ENCODE measurements around the gene USO1.
"Not testable (repeated sequence)": the region's sequence is repeated elsewhere in the genome, so short reads cannot be mapped to it uniquely, and the experiment has no call there.

The USO1 gene

DNA sequence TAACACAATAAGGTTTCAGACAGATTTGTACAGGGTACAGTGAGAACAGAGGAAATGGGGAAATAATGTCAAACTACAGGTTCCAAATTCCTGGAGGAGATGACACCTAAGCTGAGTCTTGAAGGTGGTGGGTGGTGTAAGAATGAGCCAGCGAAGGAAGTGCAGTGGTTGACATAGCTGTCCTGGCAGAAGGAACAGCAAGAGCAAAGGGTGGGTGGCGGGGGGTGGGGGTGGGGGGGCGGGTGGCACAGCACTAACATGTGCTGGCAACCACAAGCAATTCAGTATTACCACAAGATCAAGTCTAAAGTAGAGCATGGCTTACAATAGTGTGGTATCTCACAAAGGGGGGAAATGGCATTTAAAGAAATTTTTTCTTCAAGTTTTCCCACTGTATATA, 38.0 kb upstream of the USO1 start:
- peaks cover under 1 to 4% of the 10 kb centered on the region in 2 experiments for H3K36me3 ChIP-seq (ENCODE audit: control insufficient read depth in 1 of 2, insufficient read depth in 2 of 2, low read depth in 1 of 2, low read length in 2 of 2)
- H3K4me2 ChIP-seq (ENCODE audit: low read length, poor library complexity, severe bottlenecking) = no peak overlapping the region
- no peak overlapping the region for H2BK5ac ChIP-seq (ENCODE audit: low read depth, low read length, poor library complexity, severe bottlenecking)
- no peaks in the 10 kb centered on the region for H3K4me1 ChIP-seq (ENCODE audit: control insufficient read depth, insufficient read depth, low read depth, low read length)
- H2BK120ac ChIP-seq (ENCODE audit: low read depth, low read length) = no peak overlapping the region
- H3K18ac ChIP-seq (ENCODE audit: low read depth in 1 of 2, low read length in 2 of 2) = no peak overlapping the region
- no peak overlapping the region for H3K9ac ChIP-seq (ENCODE audit: low read length)
- H3K79me1 ChIP-seq (replicated peaks; ENCODE audit: low read length, poor library complexity, severe bottlenecking) = peaks cover 9% of the 10 kb centered on the region
- H3K27ac ChIP-seq (ENCODE audit: low read length, poor library complexity, severe bottlenecking) = no peak overlapping the region
- H4K8ac ChIP-seq (ENCODE audit: low read length) = no peak overlapping the region
- H2BK15ac ChIP-seq (ENCODE audit: low read depth, poor library complexity, severe bottlenecking) = no peak overlapping the region
- H3K14ac ChIP-seq (ENCODE audit: low read length in 2 of 2) = no peak overlapping the region
- H4K91ac ChIP-seq (ENCODE audit: low read length) = no peak overlapping the region
- no peak overlapping the region for H3K4ac ChIP-seq (ENCODE audit: low read depth in 1 of 2, low read length in 2 of 2)
- no peak overlapping the region for H2AK5ac ChIP-seq (ENCODE audit: low read length, severe bottlenecking)
- H3K23ac ChIP-seq (ENCODE audit: low read length in 2 of 2) = no peak overlapping the region
- no CpG with 5 or more reads among the region's 3 CpGs for WGBS
- no peak for DNase-seq
- H2BK12ac ChIP-seq (ENCODE audit: low read length in 2 of 2) = no peak overlapping the region
- no peaks in the 10 kb centered on the region for H3K27me3 ChIP-seq (ENCODE audit: control insufficient read depth in 1 of 2, insufficient read depth in 1 of 2, low read length in 2 of 2)
- no peak overlapping the region for H3K4me3 ChIP-seq (ENCODE audit: insufficient read depth in 1 of 2, low read depth in 1 of 2, low read length in 2 of 2)
- no peak overlapping the region for H2AFZ ChIP-seq (ENCODE audit: low read depth, low read length)
- H3K9me3 ChIP-seq (ENCODE audit: control insufficient read depth, low read length) = no peaks in the 10 kb centered on the region

- not testable (repeated sequence) for H3K9me3 ChIP-seq (ENCODE audit: control insufficient read depth, low read length); H3K27me3 ChIP-seq (ENCODE audit: control insufficient read depth in 1 of 2, insufficient read depth in 1 of 2, low read length in 2 of 2); H2AK5ac ChIP-seq (ENCODE audit: low read length, severe bottlenecking); H2BK120ac ChIP-seq (ENCODE audit: low read depth, low read length); H3K4me1 ChIP-seq (ENCODE audit: control insufficient read depth, insufficient read depth, low read depth, low read length); H3K27ac ChIP-seq (ENCODE audit: low read length, poor library complexity, severe bottlenecking); H3K4me3 ChIP-seq (ENCODE audit: insufficient read depth in 1 of 2, low read depth in 1 of 2, low read length in 2 of 2); H4K8ac ChIP-seq (ENCODE audit: low read length); DNase-seq; H2AFZ ChIP-seq (ENCODE audit: low read depth, low read length); H3K4me2 ChIP-seq (ENCODE audit: low read length, poor library complexity, severe bottlenecking); H2BK5ac ChIP-seq (ENCODE audit: low read depth, low read length, poor library complexity, severe bottlenecking); H3K14ac ChIP-seq (ENCODE audit: low read length in 2 of 2); H4K91ac ChIP-seq (ENCODE audit: low read length); H3K9ac ChIP-seq (ENCODE audit: low read length); H3K23ac ChIP-seq (ENCODE audit: low read length in 2 of 2); H2BK15ac ChIP-seq (ENCODE audit: low read depth, poor library complexity, severe bottlenecking); H3K18ac ChIP-seq (ENCODE audit: low read depth in 1 of 2, low read length in 2 of 2); H3K4ac ChIP-seq (ENCODE audit: low read depth in 1 of 2, low read length in 2 of 2); H2BK12ac ChIP-seq (ENCODE audit: low read length in 2 of 2); H3K79me1 ChIP-seq (replicated peaks; ENCODE audit: low read length, poor library complexity, severe bottlenecking); H3K36me3 ChIP-seq (ENCODE audit: control insufficient read depth in 1 of 2, insufficient read depth in 2 of 2, low read depth in 1 of 2, low read length in 2 of 2)
- no CpG with 5 or more reads among the region's 1 CpG for WGBS
Measured at GRCh38 chr4:75687125-75687524, 37.3 kb upstream of the USO1 start.

DNA sequence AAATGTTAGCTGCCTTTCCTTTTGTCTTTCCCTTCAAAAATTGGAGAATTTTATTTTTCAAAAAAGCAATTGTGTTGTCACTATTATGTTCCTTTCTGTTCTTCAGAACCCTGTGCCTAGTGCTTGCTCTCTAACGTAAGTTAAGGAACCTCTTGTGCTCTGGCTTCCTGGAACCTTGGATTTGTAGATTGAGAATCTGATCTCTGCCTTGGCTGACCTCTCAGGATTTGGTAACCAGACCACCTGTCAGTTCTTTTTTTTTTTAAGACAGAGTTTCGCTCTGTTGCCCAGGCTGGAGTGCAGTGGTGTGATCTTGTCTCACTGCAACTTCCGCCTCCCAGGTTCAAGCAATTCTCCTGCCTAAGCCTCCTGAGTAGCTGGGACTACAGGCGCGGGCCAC, 32.3 kb upstream of the USO1 start:
- H2AK5ac ChIP-seq (ENCODE audit: low read length, severe bottlenecking); H3K4me1 ChIP-seq (ENCODE audit: control insufficient read depth, insufficient read depth, low read depth, low read length); H3K23ac ChIP-seq (ENCODE audit: low read length in 2 of 2); H2AFZ ChIP-seq (ENCODE audit: low read depth, low read length); H4K91ac ChIP-seq (ENCODE audit: low read length); H3K14ac ChIP-seq (ENCODE audit: low read length in 2 of 2); H3K4me2 ChIP-seq (ENCODE audit: low read length, poor library complexity, severe bottlenecking); H3K4ac ChIP-seq (ENCODE audit: low read depth in 1 of 2, low read length in 2 of 2); H2BK12ac ChIP-seq (ENCODE audit: low read length in 2 of 2); H2BK15ac ChIP-seq (ENCODE audit: low read depth, poor library complexity, severe bottlenecking); H3K27ac ChIP-seq (ENCODE audit: low read length, poor library complexity, severe bottlenecking); H3K27me3 ChIP-seq (ENCODE audit: control insufficient read depth in 1 of 2, insufficient read depth in 1 of 2, low read length in 2 of 2); H3K9me3 ChIP-seq (ENCODE audit: control insufficient read depth, low read length); H2BK5ac ChIP-seq (ENCODE audit: low read depth, low read length, poor library complexity, severe bottlenecking); H2BK120ac ChIP-seq (ENCODE audit: low read depth, low read length); H3K4me3 ChIP-seq (ENCODE audit: insufficient read depth in 1 of 2, low read depth in 1 of 2, low read length in 2 of 2); DNase-seq; H4K8ac ChIP-seq (ENCODE audit: low read length); H3K18ac ChIP-seq (ENCODE audit: low read depth in 1 of 2, low read length in 2 of 2); H3K9ac ChIP-seq (ENCODE audit: low read length): not testable (repeated sequence)
- H3K79me1 ChIP-seq (replicated peaks; ENCODE audit: low read length, poor library complexity, severe bottlenecking) = peaks cover 15% of the 10 kb centered on the region
- WGBS = 99% methylated on average over 5 of the region's 5 CpGs
- peaks cover 13 to 14% of the 10 kb centered on the region in 2 experiments for H3K36me3 ChIP-seq (ENCODE audit: control insufficient read depth in 1 of 2, insufficient read depth in 2 of 2, low read depth in 1 of 2, low read length in 2 of 2)

GRCh38 chr4:75696071-75696470, 28.3 kb upstream of the USO1 start:
- Histone ChIP-seq H3K4me1 (ENCODE audit: control insufficient read depth, insufficient read depth, low read depth, low read length) (no peaks in the 10 kb centered on the region), H2AK5ac (ENCODE audit: low read length, severe bottlenecking) (no peak overlapping the region), H3K23ac (ENCODE audit: low read length in 2 of 2) (no peak overlapping the region), H3K4ac (ENCODE audit: low read depth in 1 of 2, low read length in 2 of 2) (no peak overlapping the region), H2AFZ (ENCODE audit: low read depth, low read length) (no peak overlapping the region), H3K4me2 (ENCODE audit: low read length, poor library complexity, severe bottlenecking) (no peak overlapping the region), H3K9me3 (ENCODE audit: control insufficient read depth, low read length) (no peaks in the 10 kb centered on the region), H2BK120ac (ENCODE audit: low read depth, low read length) (no peak overlapping the region), H4K8ac (ENCODE audit: low read length) (no peak overlapping the region), H4K91ac (ENCODE audit: low read length) (no peak overlapping the region), H3K9ac (ENCODE audit: low read length) (no peak overlapping the region), H3K79me1 (replicated peaks; ENCODE audit: low read length, poor library complexity, severe bottlenecking) (peaks cover 7% of the 10 kb centered on the region), H3K14ac (ENCODE audit: low read length in 2 of 2) (no peak overlapping the region), H2BK12ac (ENCODE audit: low read length in 2 of 2) (no peak overlapping the region), H3K36me3 (ENCODE audit: control insufficient read depth in 1 of 2, insufficient read depth in 2 of 2, low read depth in 1 of 2, low read length in 2 of 2) (peaks cover 10 to 13% of the 10 kb centered on the region in 2 experiments), H2BK15ac (ENCODE audit: low read depth, poor library complexity, severe bottlenecking) (no peak overlapping the region), H3K18ac (ENCODE audit: low read depth in 1 of 2, low read length in 2 of 2) (no peak overlapping the region), H3K27ac (ENCODE audit: low read length, poor library complexity, severe bottlenecking) (no peak overlapping the region), H2BK5ac (ENCODE audit: low read depth, low read length, poor library complexity, severe bottlenecking) (no peak overlapping the region), H3K4me3 (ENCODE audit: insufficient read depth in 1 of 2, low read depth in 1 of 2, low read length in 2 of 2) (no peak overlapping the region), H3K27me3 (ENCODE audit: control insufficient read depth in 1 of 2, insufficient read depth in 1 of 2, low read length in 2 of 2) (no peaks in the 10 kb centered on the region)
- peak; percentile 55 for DNase-seq
- WGBS = 97% methylated on average over 2 of the region's 3 CpGs
